Measurements from ENCODE around the gene CNMD. TPM values are rescaled to one million over a fixed set of nuclear protein-coding genes. Genes with fewer than 3 reads are reported as not detected.

CNMD gene
- total RNA-seq, 1 donor from 2014 or later, result 0.46 TPM

- Histone ChIP-seq H3K4me3 (ENCODE audit: low read depth, low read length) (no peak overlapping the region), H3K36me3 (ENCODE audit: control insufficient read depth, insufficient read depth, low read length) (no peaks in the 10 kb centered on the region), H3K27me3 (ENCODE audit: control insufficient read depth, insufficient read depth, low read length) (no peaks in the 10 kb centered on the region)
- DNase-seq (ENCODE audit: low read depth), result no peak
- no peak for TF ChIP-seq CTCF (IDR thresholded peaks at IDR 0.05; ENCODE audit: insufficient read depth, low read length, poor library complexity, severe bottlenecking)
Observed at GRCh38 chr13:52677823-52678222, 61.8 kb downstream of the CNMD start.

GRCh38 chr13:52673465-52673864, 66.2 kb downstream of the CNMD start:
- H3K27me3 ChIP-seq (ENCODE audit: control insufficient read depth, insufficient read depth, low read length), result no peaks in the 10 kb centered on the region
- no peak overlapping the region for H3K4me3 ChIP-seq (ENCODE audit: low read depth, low read length)
- TF ChIP-seq CTCF (IDR thresholded peaks at IDR 0.05; ENCODE audit: insufficient read depth, low read length, poor library complexity, severe bottlenecking), result no peak
- DNase-seq (ENCODE audit: low read depth), result no peak
- H3K36me3 ChIP-seq (ENCODE audit: control insufficient read depth, insufficient read depth, low read length), result no peaks in the 10 kb centered on the region

- TF ChIP-seq CTCF (IDR thresholded peaks at IDR 0.05; ENCODE audit: insufficient read depth, low read length, poor library complexity, severe bottlenecking), result no peak
- Histone ChIP-seq H3K27me3 (ENCODE audit: control insufficient read depth, insufficient read depth, low read length) (no peaks in the 10 kb centered on the region), H3K4me3 (ENCODE audit: low read depth, low read length) (no peak overlapping the region), H3K36me3 (ENCODE audit: control insufficient read depth, insufficient read depth, low read length) (no peaks in the 10 kb centered on the region)
- no peak for DNase-seq (ENCODE audit: low read depth)
Observed at GRCh38 chr13:52670726-52671125, 68.9 kb downstream of the CNMD start.

GRCh38 chr13:52669677-52670076, 69.9 kb downstream of the CNMD start:
- no peaks in the 10 kb centered on the region for H3K27me3 ChIP-seq (ENCODE audit: control insufficient read depth, insufficient read depth, low read length)
- H3K36me3 ChIP-seq (ENCODE audit: control insufficient read depth, insufficient read depth, low read length), result no peaks in the 10 kb centered on the region
- TF ChIP-seq CTCF (IDR thresholded peaks at IDR 0.05; ENCODE audit: insufficient read depth, low read length, poor library complexity, severe bottlenecking), result no peak
- no peak for DNase-seq (ENCODE audit: low read depth)
- H3K4me3 ChIP-seq (ENCODE audit: low read depth, low read length), result no peak overlapping the region

GRCh38 chr13:52665325-52665724, 74.3 kb downstream of the CNMD start:
- no peak for DNase-seq (ENCODE audit: low read depth)
- no peak overlapping the region for H3K4me3 ChIP-seq (ENCODE audit: low read depth, low read length)
- TF ChIP-seq CTCF (IDR thresholded peaks at IDR 0.05; ENCODE audit: insufficient read depth, low read length, poor library complexity, severe bottlenecking), result peak; percentile 43
- no peaks in the 10 kb centered on the region for H3K27me3 ChIP-seq (ENCODE audit: control insufficient read depth, insufficient read depth, low read length)
- H3K36me3 ChIP-seq (ENCODE audit: control insufficient read depth, insufficient read depth, low read length), result no peaks in the 10 kb centered on the region

- Histone ChIP-seq H3K4me3 (ENCODE audit: low read depth, low read length) (no peak overlapping the region), H3K27me3 (ENCODE audit: control insufficient read depth, insufficient read depth, low read length) (no peaks in the 10 kb centered on the region), H3K36me3 (ENCODE audit: control insufficient read depth, insufficient read depth, low read length) (no peaks in the 10 kb centered on the region)
- DNase-seq (ENCODE audit: low read depth), result no peak
- no peak for TF ChIP-seq CTCF (IDR thresholded peaks at IDR 0.05; ENCODE audit: insufficient read depth, low read length, poor library complexity, severe bottlenecking)
Observed at GRCh38 chr13:52664272-52664671, 75.3 kb downstream of the CNMD start.

Data from kidney epithelial cell (primary cell).